GM23248 (cell line): ENCODE data around the gene NDE1. TPM values are rescaled to one million over a fixed set of nuclear protein-coding genes. Genes with fewer than 3 reads are reported as not detected.

Experiments
- DNase-seq: peaks from one replicate; pipeline ENCODE4 v3.0.0-alpha.2; 2015
- H2AFZ ChIP-seq: fragments of 200-600 bp; sonication (generic); 2 replicates; pipeline ENCODE4 v1.6.1; 2016; ENCODE audit warnings: antibody characterized with exemption
- H3F3A ChIP-seq: fragments of 200-600 bp; sonication (generic); 2 replicates; pipeline ENCODE4 v1.6.1; 2016; ENCODE audit warnings: mild to moderate bottlenecking, antibody characterized with exemption, mixed run types; ENCODE audit not compliant: insufficient read depth
- H3K27ac ChIP-seq: fragments of 200-600 bp; sonication (generic); 2 replicates; pipeline ENCODE4 v1.5.1; 2016; ENCODE audit warnings: mild to moderate bottlenecking
- H3K27me3 ChIP-seq: fragments of 200-600 bp; sonication (generic); replicated peaks from 2 replicates; pipeline ENCODE4 v1.6.1; 2016; ENCODE audit warnings: mild to moderate bottlenecking; ENCODE audit not compliant: insufficient read depth
- H3K36me3 ChIP-seq: fragments of 200-600 bp; sonication (generic); 2 replicates; pipeline ENCODE4 v1.6.1; 2016; ENCODE audit warnings: low read depth, mild to moderate bottlenecking
- H3K4me1 ChIP-seq: fragments of 200-600 bp; sonication (generic); 2 replicates; pipeline ENCODE4 v1.6.1; 2016; ENCODE audit warnings: mild to moderate bottlenecking; ENCODE audit not compliant: insufficient read depth
- H3K4me2 ChIP-seq: fragments of 200-600 bp; sonication (generic); one replicate; pipeline ENCODE4 v1.6.1; 2016; ENCODE audit warnings: mild to moderate bottlenecking; ENCODE audit not compliant: unreplicated experiment
- H3K4me3 ChIP-seq: fragments of 200-600 bp; sonication (generic); 2 replicates; pipeline ENCODE4 v1.5.1; 2016; ENCODE audit warnings: mild to moderate bottlenecking
- H3K79me2 ChIP-seq: fragments of 200-600 bp; sonication (generic); 2 replicates; pipeline ENCODE4 v1.6.1; 2016; ENCODE audit warnings: mild to moderate bottlenecking; ENCODE audit not compliant: insufficient read depth
- H3K9ac ChIP-seq: fragments of 200-600 bp; sonication (generic); 2 replicates; pipeline ENCODE4 v1.6.1; 2016; ENCODE audit warnings: mild to moderate bottlenecking
- H3K9me2 ChIP-seq: fragments of 200-600 bp; sonication (generic); 2 replicates; pipeline ENCODE4 v1.6.1; 2016; ENCODE audit warnings: mixed run types, mild to moderate bottlenecking, moderate library complexity; ENCODE audit not compliant: insufficient read depth
- H3K9me3 ChIP-seq: fragments of 200-600 bp; sonication (generic); one replicate; pipeline ENCODE4 v1.6.1; 2017; ENCODE audit warnings: low read depth
- H4K20me1 ChIP-seq: fragments of 200-600 bp; sonication (generic); 2 replicates; pipeline ENCODE4 v1.6.0; 2016; ENCODE audit not compliant: insufficient read depth
- EZH2 ChIP-seq: fragments of 200-600 bp; sonication (generic); IDR thresholded peaks from 2 replicates; pipeline ENCODE4 v1.6.1; 2018; ENCODE audit warnings: antibody characterized with exemption, mild to moderate bottlenecking; ENCODE audit not compliant: insufficient read depth, poor library complexity, severe bottlenecking
- EZH2phosphoT487 ChIP-seq: fragments of 200-600 bp; sonication (generic); IDR thresholded peaks from 2 replicates; pipeline ENCODE4 v1.6.1; 2018; ENCODE audit warnings: antibody characterized with exemption, moderate library complexity, mild to moderate bottlenecking, low read depth; ENCODE audit not compliant: insufficient read depth
- WGBS, 2 experiments: methylation state at CpG; one replicate each; pipeline ENCODE4 v1.1.6; 2015 to 2017; ENCODE audit warnings: low lambda C conversion rate in 2 of 2, low coverage in 1 of 2; ENCODE audit errors: missing lambda C conversion rate in 2 of 2; 5-methylcytosine and 5-hydroxymethylcytosine counted together
- in situ Hi-C: fragments of 300-500 bp; cut with MboI; formaldehyde crosslinking; loops from 2 replicates; pipeline ENCODE4 v1.15.0; 2020
- polyA plus RNA-seq: library from polyadenylated mRNA; unstranded; fragments of >200 nt; fragmentation: Nextera tagmentation; extraction: Ambion mirVana; gene quantifications from 2 replicates; pipeline ENCODE4 v1.2.1, GENCODE V29; 2016
- total RNA-seq: library from RNA; depleted of rRNA; stranded (reverse); fragments of >200 nt; shearing (Covaris generic); gene quantifications from 2 replicates; pipeline ENCODE4 v1.2.3, GENCODE V29; 2014

The NDE1 gene
- total and polyA plus RNA-seq, 2 experiments from 2014 or later, result 31.2 to 37.8 TPM

DNA sequence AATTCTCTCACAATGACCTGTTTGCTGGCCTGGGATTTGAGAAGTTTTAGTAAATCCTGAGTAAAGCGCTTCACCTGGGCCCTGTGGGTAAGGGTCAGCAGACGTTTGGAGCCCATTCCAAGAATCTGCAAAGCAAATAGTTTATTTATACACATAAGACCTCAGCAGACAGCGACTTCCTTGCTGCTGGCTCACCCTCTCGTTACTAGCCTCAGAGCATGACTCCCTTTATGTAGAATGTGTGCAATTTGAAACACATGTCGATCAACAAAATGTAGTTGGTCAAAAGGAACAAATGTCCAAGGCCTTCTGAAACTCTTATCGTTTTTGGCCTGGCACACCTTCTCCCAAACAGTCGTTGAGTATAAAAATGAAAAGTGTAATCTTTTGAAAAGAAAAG, 38.4 kb upstream of the NDE1 start:
- Histone ChIP-seq H3K27me3 (no peaks in the 10 kb centered on the region), H3K4me3 (no peak overlapping the region), H3K4me1 (peaks cover 9% of the 10 kb centered on the region), H3K9me2 (no peaks in the 10 kb centered on the region), H3K79me2 (no peaks in the 10 kb centered on the region), H3K27ac (no peak overlapping the region), H3F3A (peaks cover 18% of the 10 kb centered on the region; the same call in 1 of the 2 replicates), H3K4me2 (no peak overlapping the region), H4K20me1 (no peaks in the 10 kb centered on the region), H2AFZ (no peak overlapping the region), H3K9ac (no peak overlapping the region), H3K36me3 (peaks cover 38% of the 10 kb centered on the region), H3K9me3 (no peaks in the 10 kb centered on the region)
- no peak for DNase-seq
- 89 to 92% methylated on average over 7 of the region's 7 CpGs for WGBS, 2 experiments
- TF ChIP-seq EZH2phosphoT487, result no peak
- no peak for TF ChIP-seq EZH2
- in situ Hi-C loops, result no loop called here

DNA sequence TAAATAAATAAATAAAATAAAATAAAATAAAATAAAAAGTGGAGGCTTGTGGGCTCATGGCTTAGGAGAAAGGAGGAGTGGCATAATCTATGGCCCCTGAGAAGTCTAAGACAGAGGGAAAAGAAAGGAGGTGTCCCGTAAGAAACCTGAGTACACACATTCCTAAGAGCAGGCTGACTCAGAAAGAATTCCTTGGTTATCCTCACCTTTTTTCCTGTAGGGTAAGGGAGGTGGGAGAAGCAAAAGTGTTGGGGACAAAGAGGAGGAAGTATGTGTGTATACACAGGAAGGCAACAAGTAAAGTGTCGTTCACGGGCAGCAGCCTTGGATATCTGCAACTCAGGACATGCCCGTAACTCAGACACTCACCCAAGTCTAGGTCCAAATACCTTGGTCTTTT, 36.4 kb upstream of the NDE1 start:
- WGBS, 2 experiments, result 95 to 98% methylated on average over 4 of the region's 4 CpGs
- in situ Hi-C loops, result no loop called here

DNA sequence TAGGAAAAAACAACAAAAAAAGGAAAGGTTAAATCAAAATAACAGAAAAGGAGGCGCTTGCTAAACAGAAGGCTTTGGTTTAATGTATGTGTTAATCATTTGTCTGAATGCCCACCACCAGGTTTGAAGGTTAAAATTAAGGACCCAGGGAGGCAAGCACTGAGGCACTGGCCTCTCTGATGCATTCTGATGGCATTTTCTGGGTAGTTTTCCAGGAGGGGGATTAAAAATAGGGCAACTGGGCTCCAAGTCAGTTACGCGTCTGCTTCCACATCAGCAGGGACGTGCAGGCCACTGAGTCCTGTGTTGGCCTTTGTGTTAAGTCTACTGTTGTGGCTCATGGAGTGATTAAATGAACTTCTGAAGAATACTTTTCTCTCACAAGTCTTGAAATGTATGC, 34.0 kb upstream of the NDE1 start:
- H3K36me3 ChIP-seq, result peaks cover 24% of the 10 kb centered on the region
- H3K27me3 ChIP-seq, result no peaks in the 10 kb centered on the region
- TF ChIP-seq EZH2 (no peak), EZH2phosphoT487 (no peak)
- no peaks in the 10 kb centered on the region for H3K9me3 ChIP-seq
- peaks cover 18% of the 10 kb centered on the region for H3K4me1 ChIP-seq
- no peak overlapping the region for H3K9ac ChIP-seq
- DNase-seq, result no peak
- no peaks in the 10 kb centered on the region for H4K20me1 ChIP-seq
- H3K4me3 ChIP-seq, result no peak overlapping the region
- H3K9me2 ChIP-seq, result no peaks in the 10 kb centered on the region
- no peak overlapping the region for H2AFZ ChIP-seq
- WGBS, 2 experiments, result 98% methylated on average over 4 of the region's 4 CpGs
- H3K79me2 ChIP-seq, result no peaks in the 10 kb centered on the region
- peaks cover 35% of the 10 kb centered on the region; the same call in 1 of the 2 replicates for H3F3A ChIP-seq
- H3K4me2 ChIP-seq, result no peak overlapping the region
- no peak overlapping the region for H3K27ac ChIP-seq
- in situ Hi-C loops, result no loop called here

More for the DNA sequence above, 36.4 kb upstream of the NDE1 start:
- no peak for TF ChIP-seq EZH2phosphoT487
- TF ChIP-seq EZH2, result no peak
- H3K79me2 ChIP-seq, result no peaks in the 10 kb centered on the region
- H3K27me3 ChIP-seq, result no peaks in the 10 kb centered on the region
- H3F3A ChIP-seq, result peaks cover 24% of the 10 kb centered on the region; the same call in 1 of the 2 replicates
- H3K9ac ChIP-seq, result no peak overlapping the region
- no peaks in the 10 kb centered on the region for H4K20me1 ChIP-seq
- no peaks in the 10 kb centered on the region for H3K9me3 ChIP-seq
- no peak overlapping the region for H3K4me3 ChIP-seq
- H3K27ac ChIP-seq, result no peak overlapping the region
- peaks cover 11% of the 10 kb centered on the region for H3K4me1 ChIP-seq
- H3K4me2 ChIP-seq, result no peak overlapping the region
- no peak for DNase-seq
- peaks cover 25% of the 10 kb centered on the region for H3K36me3 ChIP-seq
- no peak overlapping the region for H2AFZ ChIP-seq
- no peaks in the 10 kb centered on the region for H3K9me2 ChIP-seq

DNA sequence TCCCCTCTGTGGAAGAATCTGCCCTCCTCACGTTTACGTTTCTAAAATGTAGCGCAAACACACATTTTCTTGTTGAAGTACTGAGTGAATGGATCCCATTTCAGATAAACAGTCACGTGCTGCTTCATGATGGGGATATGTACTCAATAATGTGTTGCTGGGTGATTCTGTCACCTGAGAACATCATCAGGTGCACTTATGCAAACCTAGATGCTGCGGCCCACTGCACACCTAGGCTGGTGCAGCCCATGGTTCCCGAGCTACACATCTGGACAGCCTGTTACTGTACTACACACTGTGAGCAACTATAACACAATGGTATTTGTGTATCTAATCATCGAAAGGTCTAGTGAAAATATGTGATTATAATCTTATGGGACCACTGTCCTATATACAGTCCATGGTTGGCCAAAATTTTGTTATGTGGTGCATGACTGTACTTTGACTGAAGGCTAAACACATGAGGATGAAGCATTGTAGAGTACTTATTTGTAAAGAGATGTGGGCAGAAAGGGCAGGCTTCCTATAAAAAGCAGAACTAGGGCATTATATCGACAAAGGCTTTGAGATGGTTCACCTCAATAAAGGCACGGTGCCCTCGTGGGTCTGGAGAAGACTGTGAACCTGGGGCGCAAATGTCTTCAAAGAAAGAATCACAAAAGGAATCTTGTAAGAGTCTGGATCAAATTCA, 33.4 kb upstream of the NDE1 start:
- H3K27me3 ChIP-seq, result no peaks in the 10 kb centered on the region
- no peaks in the 10 kb centered on the region for H4K20me1 ChIP-seq
- no peaks in the 10 kb centered on the region for H3K9me2 ChIP-seq
- H3K4me1 ChIP-seq, result peaks cover 18% of the 10 kb centered on the region
- no peaks in the 10 kb centered on the region for H3K9me3 ChIP-seq
- H3K36me3 ChIP-seq, result peaks cover 24% of the 10 kb centered on the region
- WGBS, 2 experiments, result 95 to 99% methylated on average over 11 of the region's 11 CpGs
- no peak overlapping the region for H3K4me3 ChIP-seq
- peaks cover 32% of the 10 kb centered on the region; the same call in 1 of the 2 replicates for H3F3A ChIP-seq
- no peak for DNase-seq
- no peak overlapping the region for H3K9ac ChIP-seq
- no peak for TF ChIP-seq EZH2phosphoT487
- TF ChIP-seq EZH2, result no peak
- in situ Hi-C loops, result no loop called here
- no peak overlapping the region for H3K27ac ChIP-seq
- no peaks in the 10 kb centered on the region for H3K79me2 ChIP-seq
- H3K4me2 ChIP-seq, result no peak overlapping the region
- no peak overlapping the region for H2AFZ ChIP-seq

DNA sequence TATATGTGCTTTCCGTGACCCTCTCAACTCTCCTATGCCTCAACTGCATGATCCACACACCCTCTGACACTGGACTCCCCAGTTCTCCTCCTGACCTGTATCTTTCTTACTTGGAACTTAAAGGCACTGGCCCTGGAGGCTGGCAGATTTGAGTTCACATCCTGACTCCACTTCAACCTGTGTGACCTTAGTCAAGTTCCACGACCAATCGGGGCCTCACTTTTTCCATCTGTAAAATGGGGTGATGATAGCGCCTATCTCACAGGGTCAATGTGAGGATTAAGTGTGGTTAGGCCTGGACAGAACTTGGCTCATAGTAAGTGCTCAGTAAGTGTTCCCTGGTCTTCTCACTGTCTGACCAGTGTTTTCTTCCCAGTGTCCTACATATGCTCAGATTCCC, 32.1 kb upstream of the NDE1 start:
- H2AFZ ChIP-seq, result no peak overlapping the region
- no peak overlapping the region for H3K4me3 ChIP-seq
- 95 to 99% methylated on average over 4 of the region's 4 CpGs for WGBS, 2 experiments
- no peaks in the 10 kb centered on the region for H3K79me2 ChIP-seq
- H3K9me2 ChIP-seq, result no peaks in the 10 kb centered on the region
- no peak overlapping the region for H3K4me2 ChIP-seq
- H3K27ac ChIP-seq, result peak overlapping the region; percentile 32
- H3K4me1 ChIP-seq, result peaks cover 18% of the 10 kb centered on the region
- no peak for TF ChIP-seq EZH2phosphoT487
- no peak for TF ChIP-seq EZH2
- DNase-seq, result no peak
- no peaks in the 10 kb centered on the region for H4K20me1 ChIP-seq
- H3K36me3 ChIP-seq, result peaks cover 13% of the 10 kb centered on the region; the same call in 1 of the 2 replicates
- H3F3A ChIP-seq, result peaks cover 27% of the 10 kb centered on the region; the same call in 1 of the 2 replicates
- no peaks in the 10 kb centered on the region for H3K27me3 ChIP-seq
- H3K9ac ChIP-seq, result no peak overlapping the region
- no peaks in the 10 kb centered on the region for H3K9me3 ChIP-seq
- in situ Hi-C loops, result no loop called here
